ENCODE results near the gene SFRP2. TPM values are rescaled to one million over a fixed set of nuclear protein-coding genes. Genes with fewer than 3 reads are reported as not detected.

Gene SFRP2
- total RNA-seq, 1 donor from 2014 or later, result not detected

GRCh38 chr4:153798420-153798819 lies 9.5 kb upstream of the SFRP2 start:
- DNase-seq (ENCODE audit: low read depth), result no peak

GRCh38 chr4:153794006-153794405 lies 5.1 kb upstream of the SFRP2 start:
- no peak for DNase-seq (ENCODE audit: low read depth)

GRCh38 chr4:153792618-153793247 lies 3.9 kb upstream of the SFRP2 start:
- DNase-seq (ENCODE audit: low read depth), result no peak

- DNase-seq (ENCODE audit: low read depth), result peak; percentile 76
Observed at GRCh38 chr4:153791746-153792617, 3.1 kb upstream of the SFRP2 start.

GRCh38 chr4:153790962-153791551 lies 2.2 kb upstream of the SFRP2 start:
- DNase-seq (ENCODE audit: low read depth), result no peak

- no peak for DNase-seq (ENCODE audit: low read depth)
Observed at GRCh38 chr4:153790500-153790865, 1.6 kb upstream of the SFRP2 start.

GRCh38 chr4:153789741-153790499 lies 1.0 kb upstream of the SFRP2 start:
- DNase-seq (ENCODE audit: low read depth), result no peak

GRCh38 chr4:153788051-153788412 lies 851 bp downstream of the SFRP2 start:
- no peak for DNase-seq (ENCODE audit: low read depth)

- DNase-seq (ENCODE audit: low read depth), result no peak
Observed at GRCh38 chr4:153787575-153787974, 1.3 kb downstream of the SFRP2 start.

- DNase-seq (ENCODE audit: low read depth), result no peak
Observed at GRCh38 chr4:153787061-153787560, 1.8 kb downstream of the SFRP2 start.

GRCh38 chr4:153785910-153786721 lies 2.8 kb downstream of the SFRP2 start:
- peak; percentile 47 for DNase-seq (ENCODE audit: low read depth)

- no peak for DNase-seq (ENCODE audit: low read depth)
Observed at GRCh38 chr4:153784166-153784699, 4.7 kb downstream of the SFRP2 start.

- no peak for DNase-seq (ENCODE audit: low read depth)
Observed at GRCh38 chr4:153782581-153782980, 6.3 kb downstream of the SFRP2 start.

GRCh38 chr4:153781717-153782416 lies 7.0 kb downstream of the SFRP2 start:
- peak; percentile 36 for DNase-seq (ENCODE audit: low read depth)

- no peak for DNase-seq (ENCODE audit: low read depth)
Observed at GRCh38 chr4:153781280-153781679, 7.6 kb downstream of the SFRP2 start.

GRCh38 chr4:153780876-153781275 lies 8.0 kb downstream of the SFRP2 start:
- DNase-seq (ENCODE audit: low read depth), result no peak

GRCh38 chr4:153780221-153780620 lies 8.7 kb downstream of the SFRP2 start:
- no peak for DNase-seq (ENCODE audit: low read depth)

GRCh38 chr4:153778383-153778782 lies 10.5 kb downstream of the SFRP2 start:
- DNase-seq (ENCODE audit: low read depth), result no peak

GRCh38 chr4:153777421-153777820 lies 11.5 kb downstream of the SFRP2 start:
- DNase-seq (ENCODE audit: low read depth), result no peak

GRCh38 chr4:153776601-153777000 lies 12.3 kb downstream of the SFRP2 start:
- DNase-seq (ENCODE audit: low read depth), result no peak
